NOMO-1 treated with DMSO at 0.1 percent for 48 hours (cell line): ENCODE data around the gene ATRNL1.

Experiments
- DNase-seq: peaks from one replicate; lab custom pipeline; 2025; ENCODE audit not compliant: unreplicated experiment; lab: John Stamatoyannopoulos, UW

The ATRNL1 gene, protein sequence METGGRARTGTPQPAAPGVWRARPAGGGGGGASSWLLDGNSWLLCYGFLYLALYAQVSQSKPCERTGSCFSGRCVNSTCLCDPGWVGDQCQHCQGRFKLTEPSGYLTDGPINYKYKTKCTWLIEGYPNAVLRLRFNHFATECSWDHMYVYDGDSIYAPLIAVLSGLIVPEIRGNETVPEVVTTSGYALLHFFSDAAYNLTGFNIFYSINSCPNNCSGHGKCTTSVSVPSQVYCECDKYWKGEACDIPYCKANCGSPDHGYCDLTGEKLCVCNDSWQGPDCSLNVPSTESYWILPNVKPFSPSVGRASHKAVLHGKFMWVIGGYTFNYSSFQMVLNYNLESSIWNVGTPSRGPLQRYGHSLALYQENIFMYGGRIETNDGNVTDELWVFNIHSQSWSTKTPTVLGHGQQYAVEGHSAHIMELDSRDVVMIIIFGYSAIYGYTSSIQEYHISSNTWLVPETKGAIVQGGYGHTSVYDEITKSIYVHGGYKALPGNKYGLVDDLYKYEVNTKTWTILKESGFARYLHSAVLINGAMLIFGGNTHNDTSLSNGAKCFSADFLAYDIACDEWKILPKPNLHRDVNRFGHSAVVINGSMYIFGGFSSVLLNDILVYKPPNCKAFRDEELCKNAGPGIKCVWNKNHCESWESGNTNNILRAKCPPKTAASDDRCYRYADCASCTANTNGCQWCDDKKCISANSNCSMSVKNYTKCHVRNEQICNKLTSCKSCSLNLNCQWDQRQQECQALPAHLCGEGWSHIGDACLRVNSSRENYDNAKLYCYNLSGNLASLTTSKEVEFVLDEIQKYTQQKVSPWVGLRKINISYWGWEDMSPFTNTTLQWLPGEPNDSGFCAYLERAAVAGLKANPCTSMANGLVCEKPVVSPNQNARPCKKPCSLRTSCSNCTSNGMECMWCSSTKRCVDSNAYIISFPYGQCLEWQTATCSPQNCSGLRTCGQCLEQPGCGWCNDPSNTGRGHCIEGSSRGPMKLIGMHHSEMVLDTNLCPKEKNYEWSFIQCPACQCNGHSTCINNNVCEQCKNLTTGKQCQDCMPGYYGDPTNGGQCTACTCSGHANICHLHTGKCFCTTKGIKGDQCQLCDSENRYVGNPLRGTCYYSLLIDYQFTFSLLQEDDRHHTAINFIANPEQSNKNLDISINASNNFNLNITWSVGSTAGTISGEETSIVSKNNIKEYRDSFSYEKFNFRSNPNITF (N-terminal part only)

DNA sequence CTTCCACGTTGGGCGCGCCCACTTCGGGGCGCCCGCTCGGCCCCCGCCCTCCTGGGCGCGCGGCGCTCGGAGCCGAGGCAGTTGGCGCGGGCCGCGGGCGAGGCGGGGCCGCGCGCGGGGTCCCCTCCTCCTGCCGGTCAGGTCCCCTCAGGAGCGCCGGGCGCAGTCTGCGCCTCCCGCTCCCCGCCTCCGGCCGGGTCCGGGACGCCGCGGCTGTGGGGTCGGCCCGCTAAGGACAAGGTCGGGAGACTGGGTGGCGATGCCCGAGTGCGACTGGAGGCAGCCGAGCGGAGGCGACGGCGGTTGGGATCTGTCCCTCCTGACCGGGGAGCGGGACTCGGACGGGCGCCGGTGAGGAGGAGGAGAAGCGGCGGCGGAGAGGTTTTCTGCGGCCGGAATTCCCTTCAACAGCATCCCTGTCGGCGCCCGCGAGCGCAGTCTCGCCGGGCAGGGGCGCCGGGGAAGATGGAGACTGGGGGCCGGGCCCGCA, at the start of gene ATRNL1:
ATRNL1 (plus strand) TSS at position 80 of the 490 bp plus-strand sequence; CDS start at position 466, 386 bp downstream.
- no peak for DNase-seq

DNA sequence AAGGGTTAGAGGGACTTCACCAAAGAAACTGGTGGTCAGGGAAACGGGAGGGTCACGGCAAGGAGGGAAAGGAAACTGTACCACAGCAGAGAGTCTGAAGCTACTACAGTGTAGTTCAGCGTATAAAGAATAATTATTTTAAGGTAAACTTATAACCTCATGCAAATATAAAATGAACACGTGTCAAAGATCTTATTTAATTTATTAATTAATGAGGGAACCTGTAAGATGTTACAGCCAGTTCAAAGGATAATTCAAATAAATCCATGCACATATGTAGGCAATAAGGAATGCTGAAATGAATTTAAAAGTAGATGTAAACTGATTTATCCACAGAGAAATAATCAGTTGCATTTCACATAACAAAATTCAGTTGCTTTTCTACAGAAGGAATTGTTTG, 49.4 kb upstream of the ATRNL1 start:
- DNase-seq, result no peak

DNA sequence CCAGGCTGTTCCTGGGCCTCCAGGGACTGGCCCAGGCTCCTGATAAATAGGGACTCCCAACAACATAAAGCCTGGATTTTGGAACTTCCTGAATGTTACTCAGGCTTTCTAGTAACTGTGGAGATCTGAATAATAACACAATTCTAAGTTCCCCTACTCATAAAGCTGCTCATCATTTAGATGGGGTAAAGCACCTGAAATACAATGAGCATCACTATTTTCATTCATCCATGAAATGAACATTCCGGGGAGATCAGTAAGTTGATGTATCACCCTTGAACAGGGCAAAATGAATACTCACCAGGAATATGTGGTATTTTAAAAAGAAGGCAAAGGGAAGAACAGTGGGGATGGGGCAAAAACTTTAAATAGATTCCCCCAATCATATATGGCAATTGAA, 48.3 kb upstream of the ATRNL1 start:
- DNase-seq, result no peak

DNA sequence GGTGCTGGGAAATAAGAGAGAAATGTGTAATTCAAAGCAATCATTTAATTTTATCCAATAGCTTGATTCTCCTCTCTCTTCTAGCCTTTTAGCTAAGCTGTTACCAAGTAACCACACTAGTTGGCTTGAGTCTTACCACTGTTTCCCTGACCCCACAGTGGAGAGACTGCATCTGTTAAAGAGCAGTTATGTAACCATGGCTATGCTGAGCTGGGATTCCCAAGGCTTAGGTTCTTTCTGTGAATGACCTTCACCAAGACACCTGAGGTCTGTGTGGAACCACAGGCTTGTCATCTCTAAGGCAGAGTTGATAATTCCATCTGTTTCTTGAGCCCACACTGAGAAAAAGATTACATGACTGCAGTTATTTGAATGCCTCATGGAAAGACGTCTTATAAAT, 47.7 kb upstream of the ATRNL1 start:
- DNase-seq, result no peak

DNA sequence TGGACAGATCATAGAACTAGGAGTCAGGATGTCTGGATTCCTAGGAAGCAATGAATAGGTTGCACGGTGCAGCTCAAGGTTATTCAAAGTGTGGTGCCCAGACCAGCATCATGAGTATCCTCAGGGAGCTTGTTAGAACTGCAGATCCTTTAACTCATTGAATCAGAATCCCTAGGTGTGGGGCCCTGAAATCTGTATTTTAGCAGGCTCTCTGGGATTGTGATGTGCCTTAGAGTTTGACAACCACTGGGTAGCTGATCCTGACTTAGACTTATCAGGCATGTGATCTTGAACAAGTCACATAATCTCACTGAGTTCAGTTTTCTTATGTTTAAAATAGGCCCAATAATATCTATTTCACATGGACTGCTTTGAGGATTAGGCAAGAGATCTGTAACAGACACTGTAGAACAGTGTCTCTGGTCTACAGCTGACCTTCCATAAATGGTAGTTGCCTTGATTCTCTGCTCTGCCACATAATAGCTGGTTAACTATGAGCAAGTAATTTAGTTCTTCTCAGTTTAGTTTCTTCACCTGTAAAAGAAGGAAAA, 46.4 kb upstream of the ATRNL1 start:
- no peak for DNase-seq

DNA sequence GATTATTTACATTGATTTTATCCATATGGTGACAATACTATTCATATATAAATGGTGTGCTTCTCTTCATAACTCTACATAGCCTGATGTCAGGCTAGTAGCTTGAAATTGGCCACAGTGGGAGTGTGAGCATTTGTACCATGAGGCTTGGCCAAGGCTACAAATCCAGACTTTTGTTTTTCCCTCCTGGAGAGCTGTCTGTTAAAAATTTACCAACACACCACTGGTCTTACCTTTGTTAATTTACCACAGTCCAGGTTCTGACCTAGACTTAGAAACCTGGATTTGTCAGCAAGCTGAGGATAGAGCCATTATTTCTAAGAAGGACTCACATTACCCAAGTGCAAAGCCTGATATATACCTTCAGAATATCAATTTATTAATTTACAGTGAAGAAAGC, 45.5 kb upstream of the ATRNL1 start:
- no peak for DNase-seq

DNA sequence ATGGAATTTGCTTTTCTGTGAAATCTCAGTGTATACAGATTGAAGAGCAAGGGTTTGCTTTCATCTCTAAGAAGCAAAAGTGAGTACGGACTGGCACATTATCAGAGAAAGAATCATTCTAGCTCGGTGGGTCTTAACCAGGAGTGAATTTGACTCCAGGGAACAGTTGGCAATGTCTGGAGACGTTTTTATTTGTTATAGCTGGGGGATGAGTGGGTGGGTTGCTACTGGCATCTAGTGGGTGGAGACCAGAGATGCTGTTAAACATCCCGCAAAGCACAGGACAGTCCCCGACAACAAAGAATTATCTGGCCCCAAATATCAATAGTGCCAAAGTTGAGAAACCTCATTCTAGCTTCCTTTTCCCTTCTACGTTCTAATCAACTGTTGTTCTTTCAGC, 43.8 kb upstream of the ATRNL1 start:
- DNase-seq, result no peak

DNA sequence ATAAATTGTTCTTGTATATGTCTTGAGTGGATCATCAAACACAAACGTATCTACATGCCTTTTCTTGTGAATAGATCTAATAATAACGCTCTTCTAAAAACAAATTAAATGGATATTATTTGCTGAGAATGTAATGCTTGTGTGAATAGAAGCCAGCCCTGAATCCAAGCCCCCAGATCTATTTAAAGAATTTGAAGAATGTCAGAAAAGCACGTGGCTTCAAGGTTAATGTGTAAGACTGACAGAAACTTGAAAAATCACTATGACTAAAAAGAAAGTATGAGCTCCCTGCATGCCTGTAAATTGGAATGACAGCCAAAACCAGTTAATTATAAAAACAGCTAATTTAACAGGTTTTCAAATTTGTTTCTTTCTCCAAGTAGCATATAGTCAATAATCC, 43.2 kb upstream of the ATRNL1 start:
- DNase-seq, result no peak

DNA sequence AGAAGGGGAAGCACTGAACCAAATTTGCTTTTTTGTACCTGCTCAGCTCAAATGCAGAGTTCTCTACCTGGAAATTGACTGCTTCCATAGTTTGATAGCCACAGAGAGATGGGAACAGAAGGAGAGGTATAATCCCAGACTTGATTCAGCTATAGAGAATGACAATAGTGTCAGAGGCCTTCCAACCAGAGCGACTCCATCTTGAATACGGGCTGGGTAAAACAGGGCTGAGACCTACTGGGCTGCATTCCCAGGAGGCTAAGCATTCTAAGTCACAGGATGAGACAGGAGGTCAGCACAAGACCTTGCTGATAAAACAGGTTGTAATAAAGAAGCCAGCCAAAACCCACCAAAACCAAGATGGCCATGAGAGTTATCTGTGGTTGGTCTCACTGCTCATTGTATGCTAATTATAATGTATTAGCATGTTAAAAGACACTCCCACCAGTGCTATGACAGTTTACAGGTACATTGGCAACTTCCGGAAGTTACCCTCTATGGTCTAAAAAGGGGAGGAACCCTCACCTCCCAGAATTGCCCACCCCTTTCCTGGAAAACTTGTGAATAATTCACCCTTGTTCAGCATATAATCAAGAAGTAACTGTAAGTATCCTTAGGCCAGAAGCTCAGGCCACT, 42.7 kb upstream of the ATRNL1 start:
- no peak for DNase-seq

DNA sequence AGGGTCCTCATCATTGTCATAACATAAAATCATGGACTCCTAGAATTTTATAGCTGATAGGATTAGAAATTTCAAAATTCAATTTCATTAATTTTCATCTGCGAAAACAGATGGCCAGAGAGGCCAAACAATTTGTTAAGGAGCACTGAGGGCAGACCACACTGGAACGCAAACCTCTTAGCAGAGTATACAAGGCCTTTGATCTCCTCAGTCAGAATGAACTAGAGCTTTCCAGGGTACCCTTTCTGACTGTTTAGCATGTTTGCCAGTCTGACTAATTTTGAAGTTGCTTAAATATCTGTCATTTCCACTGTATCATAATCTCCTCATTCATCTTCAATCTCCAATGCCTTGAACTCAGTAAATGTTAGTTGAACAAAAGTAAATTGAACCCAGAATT, 41.9 kb upstream of the ATRNL1 start:
- DNase-seq, result no peak

DNA sequence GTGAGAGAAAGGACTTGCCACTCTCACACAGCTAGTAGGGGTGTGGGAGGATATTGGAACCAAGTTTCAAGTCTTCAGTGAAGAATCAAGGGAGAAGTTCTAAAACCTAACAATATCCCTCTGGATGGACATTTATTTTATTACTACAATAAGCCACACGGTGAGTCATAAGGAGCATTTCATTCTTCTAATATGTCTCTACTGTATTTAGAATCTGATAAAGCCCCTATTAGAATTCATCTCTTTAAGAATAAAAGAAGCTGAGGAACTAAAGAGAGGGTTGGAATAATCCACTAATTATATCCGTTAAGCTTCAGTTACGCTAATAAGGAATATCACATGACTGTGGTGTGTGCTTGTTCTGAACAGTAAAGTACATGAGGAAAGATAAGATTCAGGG, 40.9 kb upstream of the ATRNL1 start:
- DNase-seq, result no peak

DNA sequence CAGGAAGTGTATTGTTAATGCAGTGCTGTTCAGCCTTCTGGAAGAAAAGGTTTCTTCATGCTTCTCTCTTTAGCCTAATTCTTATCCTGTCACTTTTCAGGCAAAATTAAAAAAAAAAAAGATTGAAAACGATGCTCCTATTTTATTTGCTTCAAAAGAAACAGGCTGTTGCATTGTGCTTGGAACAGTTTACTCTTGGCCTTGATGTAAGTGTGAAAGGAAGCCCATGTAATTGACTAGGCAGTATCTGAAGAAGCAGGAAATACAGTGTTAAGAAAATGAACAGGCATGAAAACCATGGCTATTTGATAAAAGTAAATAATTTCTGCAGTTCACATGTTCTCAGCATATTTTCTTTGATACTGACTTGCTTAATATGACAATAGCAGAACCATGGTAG, 40.4 kb upstream of the ATRNL1 start:
- DNase-seq, result no peak

DNA sequence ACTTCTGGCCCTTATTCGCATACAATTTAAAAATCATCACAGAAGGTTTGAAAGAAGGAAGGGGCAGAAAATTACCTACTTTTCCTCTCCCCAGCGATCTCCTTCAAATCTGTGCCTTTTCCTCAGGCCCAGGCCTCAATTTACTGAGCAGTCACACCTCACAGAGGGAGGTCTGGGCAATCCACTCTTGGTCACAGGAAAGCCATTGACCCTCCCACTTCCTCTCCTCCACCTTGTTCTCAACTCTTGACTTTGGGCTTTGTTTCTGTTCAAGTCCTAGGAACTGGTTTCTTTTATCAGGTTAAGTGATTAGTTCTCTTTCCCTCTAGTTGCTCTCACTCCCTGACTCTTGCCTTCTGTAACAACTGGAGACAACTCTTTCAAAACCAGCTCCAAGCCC, 37.0 kb upstream of the ATRNL1 start:
- DNase-seq, result no peak

DNA sequence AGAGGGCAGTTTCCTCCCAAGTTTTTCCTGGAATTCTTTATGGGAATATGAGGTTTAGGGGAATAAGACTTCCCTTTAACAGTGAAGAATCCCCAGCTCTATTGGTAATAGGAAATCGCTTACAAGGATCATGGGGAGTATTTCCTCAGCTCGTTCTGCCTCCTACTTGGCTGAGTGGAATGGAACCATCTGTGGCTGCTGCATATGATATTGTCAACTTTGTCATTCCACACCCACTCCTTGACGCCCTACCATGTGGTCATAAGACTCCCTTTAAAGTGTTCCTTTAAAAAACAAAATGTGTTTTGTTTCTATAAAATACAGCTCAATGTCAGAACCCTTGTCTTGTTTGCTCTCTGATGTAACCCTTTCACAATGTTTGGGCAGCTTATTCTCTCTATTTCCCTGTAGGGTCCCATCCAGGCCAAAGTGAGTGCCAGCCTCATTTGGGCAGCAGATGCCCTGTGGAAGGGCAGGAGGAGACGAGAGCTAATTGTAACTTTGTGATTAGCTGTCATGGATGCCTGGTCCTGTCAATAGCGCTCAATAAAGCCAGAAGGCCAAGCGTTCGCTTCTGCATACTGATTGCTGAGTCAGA, 33.8 kb upstream of the ATRNL1 start:
- no peak for DNase-seq

DNA sequence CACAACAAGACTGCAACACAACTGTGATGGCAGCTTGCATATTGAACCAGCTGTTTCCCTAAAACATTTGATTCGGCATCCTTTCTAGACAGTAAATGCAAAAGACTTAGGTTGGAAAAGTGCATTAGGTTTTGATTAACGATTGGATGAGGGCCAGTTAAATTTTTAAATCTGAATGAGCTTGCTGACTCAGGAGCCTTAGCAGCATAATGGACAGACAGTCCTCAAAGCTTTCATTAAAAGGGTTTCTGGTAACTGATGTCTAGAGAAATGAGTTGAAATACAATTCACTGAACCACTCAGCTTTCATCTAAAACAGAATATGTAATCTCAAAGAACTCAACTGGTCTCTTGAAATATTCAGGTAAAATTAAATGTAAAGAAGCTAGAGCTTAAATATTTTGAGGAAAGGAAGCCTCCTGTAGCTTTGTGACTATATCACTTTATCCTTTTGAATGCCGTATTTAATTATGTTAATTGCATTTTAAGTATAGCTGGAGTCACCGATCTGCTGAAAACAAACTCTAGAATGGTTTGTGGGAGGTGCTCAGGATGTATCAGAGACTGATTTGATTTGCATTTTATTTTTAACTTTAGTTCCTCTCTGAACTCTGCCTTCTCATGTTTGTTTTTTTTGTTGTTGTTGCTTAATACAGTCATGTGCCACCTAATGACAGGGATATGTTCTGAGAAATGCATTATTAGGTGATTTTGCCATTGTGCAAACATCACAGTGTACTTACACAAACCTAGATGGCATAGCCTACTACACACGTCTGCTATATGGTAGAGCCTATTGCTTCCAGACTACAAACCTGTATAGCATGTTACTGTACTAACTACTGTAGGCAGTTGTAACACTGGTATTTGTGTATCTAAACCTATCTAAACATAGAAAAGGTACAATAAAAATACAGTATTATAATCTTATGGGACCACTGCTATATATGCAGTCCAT, 29.2 kb upstream of the ATRNL1 start:
- DNase-seq, result no peak

DNA sequence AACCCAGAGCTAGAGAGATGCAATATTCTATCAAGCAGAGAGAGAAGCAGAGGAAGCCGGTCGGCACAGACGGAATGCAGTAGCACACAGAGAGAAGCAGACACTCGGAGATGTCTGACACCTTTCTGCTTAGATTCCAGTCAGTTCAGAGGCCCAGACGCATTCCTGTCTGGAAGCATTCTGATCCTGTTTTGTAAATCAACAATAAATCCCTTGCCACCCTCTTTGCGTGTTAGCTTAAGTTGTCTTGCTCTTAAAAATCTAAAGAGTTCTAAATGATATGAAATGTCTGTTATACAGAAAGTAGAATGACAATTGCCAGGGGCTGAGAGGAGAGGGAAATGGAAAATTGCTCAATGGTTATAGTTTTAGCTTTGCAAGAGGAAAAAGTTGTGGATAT, 27.4 kb upstream of the ATRNL1 start:
- no peak for DNase-seq

DNA sequence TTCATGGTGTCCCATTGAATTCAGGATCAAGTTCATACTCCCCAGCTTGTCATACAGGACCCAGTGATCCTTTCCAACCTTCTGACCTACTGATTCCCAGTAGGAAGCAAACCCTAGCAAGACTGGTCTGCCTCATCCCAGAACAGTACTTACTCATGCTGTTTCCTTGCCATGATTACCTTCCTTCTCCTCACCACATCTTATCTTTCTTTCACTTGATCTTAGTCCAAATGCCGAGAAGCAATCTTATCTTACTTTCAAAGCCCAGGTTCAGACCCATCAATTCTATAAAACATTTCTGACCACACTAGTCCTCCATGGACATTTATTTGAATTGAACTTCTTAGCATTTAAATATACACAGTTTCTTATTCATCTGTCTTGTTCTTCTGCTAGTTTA, 26.6 kb upstream of the ATRNL1 start:
- no peak for DNase-seq

DNA sequence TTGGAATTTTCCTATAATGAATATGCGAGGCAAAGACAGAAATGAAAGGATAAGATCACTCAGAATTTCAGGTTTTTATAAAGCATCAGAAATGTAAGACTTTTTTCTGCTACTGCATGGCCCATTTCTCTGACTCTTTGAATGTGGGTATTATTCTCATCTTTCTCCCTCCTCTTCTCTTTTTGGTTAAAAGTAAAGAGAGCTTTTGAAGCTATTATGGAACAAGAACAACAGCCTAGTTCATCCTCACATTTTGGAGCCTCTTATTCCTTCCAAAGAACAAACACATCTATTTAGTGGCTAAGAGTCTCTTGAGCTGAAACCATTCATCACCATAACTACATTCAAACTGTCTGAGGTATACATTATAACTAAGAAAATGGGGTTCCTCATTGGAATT, 19.4 kb upstream of the ATRNL1 start:
- no peak for DNase-seq

DNA sequence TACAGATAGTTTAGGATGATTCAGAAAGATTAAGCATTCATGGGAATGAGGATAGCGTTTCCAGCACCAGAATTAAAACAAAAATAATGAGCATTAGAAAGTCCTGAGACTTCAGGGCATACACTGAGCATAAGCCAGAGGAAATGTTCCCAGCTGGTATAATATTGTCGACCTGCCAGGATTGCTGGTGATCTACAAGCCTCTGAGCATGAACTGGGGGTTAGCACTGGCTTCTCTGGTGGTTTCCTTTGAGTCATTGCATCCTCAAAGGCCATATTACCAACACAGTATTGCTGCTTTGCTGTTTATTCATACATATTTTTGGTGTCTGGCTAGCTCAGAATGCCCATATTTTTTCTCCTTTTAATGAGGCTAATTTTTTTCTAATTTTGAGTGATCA, 10.7 kb upstream of the ATRNL1 start:
- no peak for DNase-seq
